ENCODE results near the gene ASTN2.

Gene ASTN2

DNA sequence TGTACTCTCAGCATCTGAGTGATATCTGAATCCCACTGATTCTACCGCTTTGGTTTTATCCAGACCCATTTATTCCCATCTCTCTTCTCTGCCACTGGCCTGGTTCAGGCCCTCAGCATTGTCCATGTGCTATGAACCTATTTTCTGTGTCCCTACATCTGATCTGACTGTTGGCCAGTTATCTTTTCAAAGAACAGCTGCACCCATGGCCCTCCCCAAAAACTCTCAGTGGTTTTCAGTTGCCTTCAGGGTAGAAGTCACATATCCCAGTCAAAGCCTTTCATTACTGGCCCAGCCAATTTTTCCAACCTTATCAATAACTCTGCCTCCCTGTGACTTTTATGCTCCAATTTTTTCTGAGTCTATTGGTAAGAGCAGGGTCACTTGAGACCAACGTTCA lies 430.7 kb downstream of the ASTN2 start:
- no peak for TF ChIP-seq CTCF (IDR thresholded peaks at IDR 0.05; ENCODE audit: low read depth, low read length)
- no peak overlapping the region for H3K4me3 ChIP-seq (ENCODE audit: low read depth, low read length)

GRCh38 chr9:116980582-116981120 lies 434.2 kb downstream of the ASTN2 start:
- no peak for TF ChIP-seq CTCF (IDR thresholded peaks at IDR 0.05; ENCODE audit: low read depth, low read length)
- no peak overlapping the region for H3K4me3 ChIP-seq (ENCODE audit: low read depth, low read length)

- H3K4me3 ChIP-seq (ENCODE audit: low read depth, low read length): no peak overlapping the region
- no peak for TF ChIP-seq CTCF (IDR thresholded peaks at IDR 0.05; ENCODE audit: low read depth, low read length)
Observed at GRCh38 chr9:116979456-116979855, 435.4 kb downstream of the ASTN2 start.

DNA sequence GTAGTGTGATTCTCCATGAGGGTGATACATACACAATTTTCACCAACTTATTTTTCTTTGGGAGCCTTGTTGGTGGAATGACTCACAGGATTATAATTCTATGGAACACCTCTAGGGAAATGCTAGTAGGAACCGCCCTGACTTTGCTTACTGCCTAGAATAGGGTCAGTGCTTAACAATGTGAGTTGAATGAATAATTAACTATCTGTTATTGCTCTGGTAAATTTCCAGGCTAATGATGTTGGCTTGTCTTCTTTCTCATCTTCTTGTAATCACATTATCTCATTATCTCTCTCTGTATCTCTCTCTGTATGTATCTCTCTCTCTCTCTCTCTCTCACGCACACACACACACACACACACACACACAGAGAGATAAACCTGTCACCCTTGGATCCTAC lies 436.7 kb downstream of the ASTN2 start:
- no peak overlapping the region for H3K4me3 ChIP-seq (ENCODE audit: low read depth, low read length)
- no peak for TF ChIP-seq CTCF (IDR thresholded peaks at IDR 0.05; ENCODE audit: low read depth, low read length)

DNA sequence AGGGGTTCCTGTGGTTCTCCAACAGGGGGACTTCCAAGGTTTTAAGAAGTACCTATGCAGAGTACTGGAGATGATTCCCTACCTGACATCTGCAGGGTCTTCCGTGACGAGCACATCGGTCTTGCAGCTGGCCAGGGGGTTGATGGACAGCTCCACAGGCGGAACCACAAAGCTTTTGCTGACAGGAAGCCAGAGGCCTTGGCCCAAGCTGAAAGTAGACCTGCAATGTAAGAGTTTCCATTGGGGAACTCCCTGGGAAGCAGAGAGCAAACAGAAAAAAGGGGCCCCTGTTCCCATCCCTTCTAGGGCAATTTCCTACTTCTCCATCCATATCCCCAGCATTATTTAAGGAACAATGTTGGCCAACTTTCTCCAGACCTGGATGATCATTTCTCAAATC lies 439.7 kb downstream of the ASTN2 start:
- no peak for TF ChIP-seq CTCF (IDR thresholded peaks at IDR 0.05; ENCODE audit: low read depth, low read length)
- no peak overlapping the region for H3K4me3 ChIP-seq (ENCODE audit: low read depth, low read length)

GRCh38 chr9:116966199-116966598 lies 448.7 kb downstream of the ASTN2 start:
- TF ChIP-seq CTCF (IDR thresholded peaks at IDR 0.05; ENCODE audit: low read depth, low read length): no peak

DNA sequence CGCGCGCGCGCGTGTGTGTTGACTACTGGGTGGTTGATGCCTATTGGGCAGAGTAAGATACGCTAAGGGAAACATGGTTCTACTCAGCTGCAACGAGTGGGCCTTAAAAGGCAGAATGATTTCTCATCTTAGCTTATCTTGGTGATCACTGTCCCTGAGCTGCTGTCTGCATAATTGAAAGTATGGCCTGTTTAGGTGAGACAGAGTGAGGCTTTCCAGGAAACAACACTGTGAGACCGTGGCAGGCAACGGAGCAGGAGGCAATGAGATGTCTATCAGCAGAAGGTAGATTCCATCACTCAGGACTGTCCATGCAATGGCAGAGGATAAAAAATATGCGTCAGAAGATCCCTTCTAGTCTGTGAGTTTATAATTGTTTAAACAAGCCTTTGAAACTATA lies 450.6 kb downstream of the ASTN2 start:
- no peak overlapping the region for H3K4me3 ChIP-seq (ENCODE audit: low read depth, low read length)
- no peak for TF ChIP-seq CTCF (IDR thresholded peaks at IDR 0.05; ENCODE audit: low read depth, low read length)

More at GRCh38 chr9:116966199-116966598, 448.7 kb downstream of the ASTN2 start:
- H3K4me3 ChIP-seq (ENCODE audit: low read depth, low read length): no peak overlapping the region
